ENCODE data around the gene KDM6B.

The KDM6B gene

DNA sequence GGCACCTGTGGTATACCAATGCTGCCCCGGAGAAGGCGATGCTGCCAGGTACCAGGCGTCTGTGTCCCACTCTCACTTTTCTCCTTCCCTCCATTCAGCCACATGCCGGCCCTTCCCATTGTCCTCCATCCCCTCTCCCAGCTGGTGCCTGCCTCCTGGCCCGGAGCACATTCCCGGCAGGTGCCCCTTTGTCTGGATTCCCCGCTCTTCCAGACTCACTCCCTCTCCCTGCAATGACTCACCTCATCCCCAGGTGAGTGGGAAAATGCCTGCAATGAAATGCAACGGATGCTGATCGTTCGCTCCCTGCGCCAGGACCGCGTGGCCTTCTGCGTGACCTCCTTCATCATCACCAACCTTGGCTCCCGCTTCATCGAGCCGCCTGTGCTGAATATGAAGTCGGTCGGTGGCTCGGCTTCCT, 10.4 kb upstream of the KDM6B start:
- FAIRE-seq (no peak), DNase-seq (ENCODE audit: insufficient read length, low spot score) (no peak)

DNA sequence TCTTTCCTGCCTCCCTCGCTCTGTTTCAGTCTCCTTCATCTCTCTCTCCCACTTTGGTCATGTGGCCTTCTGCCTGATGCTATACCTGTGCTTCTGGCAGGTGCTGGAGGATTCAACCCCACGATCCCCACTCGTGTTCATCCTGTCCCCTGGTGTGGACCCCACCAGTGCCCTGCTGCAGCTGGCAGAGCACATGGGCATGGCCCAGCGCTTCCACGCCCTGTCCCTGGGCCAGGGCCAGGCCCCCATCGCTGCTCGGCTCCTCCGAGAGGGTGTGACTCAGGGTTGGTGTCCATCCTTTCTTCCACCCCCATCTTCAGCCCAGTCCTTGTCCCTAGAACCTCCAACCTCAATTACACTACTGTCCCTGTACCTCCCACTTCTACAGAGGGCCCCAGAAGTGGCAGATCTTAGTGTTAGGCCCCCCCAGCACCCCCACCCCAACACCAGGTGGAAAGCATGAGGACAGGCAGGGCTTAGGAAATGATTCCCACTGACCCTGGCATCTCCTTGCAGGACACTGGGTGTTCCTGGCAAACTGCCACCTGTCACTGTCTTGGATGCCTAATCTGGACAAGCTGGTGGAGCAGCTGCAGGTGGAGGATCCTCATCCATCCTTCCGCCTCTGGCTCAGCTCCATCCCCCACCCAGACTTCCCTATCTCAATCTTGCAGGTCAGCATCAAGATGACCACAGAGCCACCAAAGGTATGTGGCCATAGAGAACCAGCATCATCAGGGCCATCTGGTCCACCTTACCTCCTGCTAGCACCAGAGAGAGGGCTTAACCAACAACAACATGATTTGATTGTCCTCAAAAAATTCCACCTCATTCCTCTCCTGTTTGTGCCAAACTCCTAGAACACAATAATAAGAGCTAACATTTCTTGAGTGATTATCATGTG, 9.7 kb upstream of the KDM6B start:
- TF ChIP-seq, protein P1, sequence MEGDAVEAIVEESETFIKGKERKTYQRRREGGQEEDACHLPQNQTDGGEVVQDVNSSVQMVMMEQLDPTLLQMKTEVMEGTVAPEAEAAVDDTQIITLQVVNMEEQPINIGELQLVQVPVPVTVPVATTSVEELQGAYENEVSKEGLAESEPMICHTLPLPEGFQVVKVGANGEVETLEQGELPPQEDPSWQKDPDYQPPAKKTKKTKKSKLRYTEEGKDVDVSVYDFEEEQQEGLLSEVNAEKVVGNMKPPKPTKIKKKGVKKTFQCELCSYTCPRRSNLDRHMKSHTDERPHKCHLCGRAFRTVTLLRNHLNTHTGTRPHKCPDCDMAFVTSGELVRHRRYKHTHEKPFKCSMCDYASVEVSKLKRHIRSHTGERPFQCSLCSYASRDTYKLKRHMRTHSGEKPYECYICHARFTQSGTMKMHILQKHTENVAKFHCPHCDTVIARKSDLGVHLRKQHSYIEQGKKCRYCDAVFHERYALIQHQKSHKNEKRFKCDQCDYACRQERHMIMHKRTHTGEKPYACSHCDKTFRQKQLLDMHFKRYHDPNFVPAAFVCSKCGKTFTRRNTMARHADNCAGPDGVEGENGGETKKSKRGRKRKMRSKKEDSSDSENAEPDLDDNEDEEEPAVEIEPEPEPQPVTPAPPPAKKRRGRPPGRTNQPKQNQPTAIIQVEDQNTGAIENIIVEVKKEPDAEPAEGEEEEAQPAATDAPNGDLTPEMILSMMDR (IDR thresholded peaks at IDR 0.05; ENCODE audit: insufficient read depth, missing control alignments), result no peak

More for the DNA sequence above, 10.4 kb upstream of the KDM6B start:
- TF ChIP-seq, protein P1 (IDR thresholded peaks at IDR 0.05; ENCODE audit: insufficient read depth, missing control alignments), result no peak

DNA sequence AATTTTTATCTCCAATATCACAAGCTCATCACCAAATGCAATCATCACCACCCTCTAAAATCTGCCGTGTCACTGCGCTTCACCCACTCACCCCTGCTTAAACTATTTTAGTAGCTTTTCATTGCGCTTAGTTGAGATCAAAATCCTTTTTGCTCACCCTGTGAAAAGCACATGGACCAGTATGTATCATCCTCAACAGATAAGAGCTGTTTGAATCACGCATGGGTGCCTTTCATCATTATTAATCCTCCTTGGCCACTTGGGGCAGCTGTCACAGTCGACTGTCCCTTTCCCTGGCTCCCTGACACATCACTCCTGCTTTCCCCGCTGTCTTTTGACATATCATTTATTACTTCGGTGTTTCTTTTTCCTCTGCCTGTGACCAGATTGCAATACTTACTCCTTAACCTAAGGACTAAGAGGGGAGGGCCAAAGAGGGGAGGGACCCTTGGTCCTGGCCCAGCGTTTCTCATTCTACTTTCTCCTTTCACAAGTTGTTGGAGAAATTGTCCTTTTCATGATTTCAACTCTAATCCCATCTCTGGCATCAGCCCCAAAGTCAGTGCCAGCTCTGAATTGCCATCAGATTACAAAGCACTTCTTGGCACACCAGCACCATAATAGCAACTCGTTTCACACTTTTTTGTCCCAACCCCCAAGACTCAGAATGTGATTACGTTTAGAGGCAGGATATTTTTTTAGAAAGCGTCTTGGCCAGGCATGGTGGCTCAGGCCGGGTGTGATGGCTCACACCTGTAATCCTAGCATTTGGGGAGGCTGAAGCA, 8.6 kb upstream of the KDM6B start:
- TF ChIP-seq, protein P1 (IDR thresholded peaks at IDR 0.05; ENCODE audit: insufficient read depth, missing control alignments), result no peak
- DNase-seq (ENCODE audit: insufficient read length, low spot score) (no peak), FAIRE-seq (no peak)

More for the DNA sequence above, 9.7 kb upstream of the KDM6B start:
- no peak for DNase-seq (ENCODE audit: insufficient read length, low spot score)
- peak; percentile 60 for FAIRE-seq

DNA sequence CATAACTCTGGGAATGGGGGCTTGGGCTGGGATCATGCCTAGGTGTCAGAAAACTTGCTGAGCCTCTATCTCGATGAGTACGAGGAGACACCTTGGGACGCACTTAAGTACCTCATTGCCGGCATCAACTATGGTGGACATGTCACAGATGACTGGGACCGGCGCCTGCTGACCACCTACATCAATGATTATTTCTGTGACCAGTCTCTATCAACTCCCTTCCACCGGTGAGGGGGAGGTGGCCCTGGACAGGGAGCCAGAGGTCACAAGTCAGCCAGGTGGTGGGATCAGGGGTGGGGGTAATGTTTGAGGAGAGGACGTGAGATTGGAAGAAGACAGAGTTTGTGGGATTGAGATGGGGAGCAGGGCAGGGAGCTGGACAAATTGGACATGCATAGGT, 3.4 kb upstream of the KDM6B start:
- DNase-seq (ENCODE audit: insufficient read length, low spot score), result no peak
- no peak for FAIRE-seq
- TF ChIP-seq, protein P1 (IDR thresholded peaks at IDR 0.05; ENCODE audit: insufficient read depth, missing control alignments), result no peak

DNA sequence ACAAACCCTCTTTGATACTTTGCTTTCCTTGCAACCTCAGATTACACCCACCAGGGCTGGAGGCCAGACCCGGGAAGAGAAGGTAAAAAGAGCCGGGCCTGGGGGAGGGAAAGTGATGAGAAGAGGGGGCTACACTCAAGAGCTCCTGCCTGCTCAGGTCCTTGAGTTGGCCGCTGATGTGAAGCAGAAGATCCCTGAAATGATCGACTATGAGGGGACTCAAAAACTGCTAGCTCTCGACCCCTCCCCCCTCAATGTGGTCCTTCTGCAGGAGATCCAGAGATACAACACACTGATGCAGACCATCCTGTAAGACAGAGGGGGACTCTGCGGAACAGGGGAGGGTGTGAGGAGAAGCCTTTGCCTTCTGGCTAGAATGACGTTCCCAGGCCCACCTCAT, 2.8 kb upstream of the KDM6B start:
- DNase-seq (ENCODE audit: insufficient read length, low spot score) (no peak), FAIRE-seq (no peak)
- TF ChIP-seq, protein P1 (IDR thresholded peaks at IDR 0.05; ENCODE audit: insufficient read depth, missing control alignments), result no peak

DNA sequence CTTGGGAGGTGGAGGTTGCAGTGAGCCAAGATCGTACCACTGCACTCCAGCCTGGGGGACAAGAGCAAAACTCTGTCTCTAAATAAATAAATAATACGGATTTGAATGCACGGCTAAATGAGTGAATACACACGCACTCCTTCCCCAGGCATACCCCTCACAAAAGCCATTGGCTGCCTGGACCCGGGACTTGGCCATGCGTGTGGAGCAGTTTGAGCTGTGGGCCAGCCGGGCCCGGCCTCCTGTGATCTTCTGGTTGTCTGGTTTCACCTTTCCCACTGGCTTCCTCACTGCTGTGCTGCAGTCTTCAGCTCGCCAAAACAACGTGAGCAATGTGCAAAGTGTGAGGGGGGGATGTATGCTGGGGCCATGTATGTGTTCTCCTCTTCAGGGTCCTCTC, 1.6 kb upstream of the KDM6B start:
- TF ChIP-seq, protein P1 (IDR thresholded peaks at IDR 0.05; ENCODE audit: insufficient read depth, missing control alignments), result no peak
- DNase-seq (ENCODE audit: insufficient read length, low spot score) (no peak), FAIRE-seq (no peak)

Data from D721Med (cell line).